ENCODE data around the gene PRUNE2. TPM values are rescaled to one million over a fixed set of nuclear protein-coding genes. Genes with fewer than 3 reads are reported as not detected.

The PRUNE2 gene
- total and polyA plus RNA-seq, 2 of the 8 experiments (the other 6 are each of a cell fraction or from before 2014, with no cell fraction given): 5.5 to 13.3 TPM

DNA sequence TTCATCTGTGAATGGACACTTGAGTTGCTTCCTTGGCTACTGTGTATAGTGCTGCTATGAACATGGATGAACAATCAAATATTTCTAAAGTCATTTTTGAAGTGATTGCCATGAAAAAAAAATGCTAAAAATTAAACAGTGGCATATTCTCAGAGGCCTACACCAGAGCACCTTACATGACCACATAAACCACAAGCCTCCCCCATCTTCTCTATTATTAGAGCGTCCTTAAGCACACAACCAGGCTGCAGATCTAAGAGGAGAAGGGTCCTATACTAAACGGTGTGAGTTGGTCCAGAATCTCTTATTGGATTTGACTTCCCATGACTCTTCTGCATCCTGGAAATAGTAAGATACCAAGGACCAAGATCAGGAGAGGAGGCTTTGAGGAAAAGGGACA is 107.4 kb downstream of the PRUNE2 start (continued):
- TF ChIP-seq, protein P1, sequence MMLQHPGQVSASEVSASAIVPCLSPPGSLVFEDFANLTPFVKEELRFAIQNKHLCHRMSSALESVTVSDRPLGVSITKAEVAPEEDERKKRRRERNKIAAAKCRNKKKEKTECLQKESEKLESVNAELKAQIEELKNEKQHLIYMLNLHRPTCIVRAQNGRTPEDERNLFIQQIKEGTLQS (IDR thresholded peaks at IDR 0.05; ENCODE audit: insufficient read depth, low read depth, low read length): no peak
- no peak for TF ChIP-seq PHF8 (conservative IDR thresholded peaks at IDR 0.05; ENCODE audit: low read depth, low read length)
- no peak for TF ChIP-seq HDAC6 (IDR thresholded peaks at IDR 0.05; ENCODE audit: low read depth, low read length)
- no peak for TF ChIP-seq BRCA1 (IDR thresholded peaks at IDR 0.05; ENCODE audit: low read depth, low read length)
- TF ChIP-seq ASH2L (IDR thresholded peaks at IDR 0.05; ENCODE audit: low read length): no peak

All from H1 (cell line).